Activated CD4-positive, alpha-beta T cell treated with anti-CD3 and anti-CD28 coated beads for 1 hour (primary cell): ENCODE results near the gene RHPN2.

Experiments used
- DNase-seq: peaks from one replicate; pipeline ENCODE4 v3.0.0-alpha.2; 2020

RHPN2 gene

GRCh38 chr19:33064792-33065550, at the start of gene RHPN2:
Gene RHPN2 (minus strand): TSS chr19:33064888. CDS start chr19:33064852, 36 bp downstream.
- peak; percentile 14 for DNase-seq

GRCh38 chr19:33114312-33114711, 49.6 kb upstream of the RHPN2 start:
- no peak for DNase-seq

- DNase-seq, result no peak
Observed at GRCh38 chr19:33111587-33111986, 46.9 kb upstream of the RHPN2 start.

GRCh38 chr19:33110137-33110910, 45.6 kb upstream of the RHPN2 start:
- DNase-seq, result no peak

- DNase-seq, result no peak
Observed at GRCh38 chr19:33108161-33108560, 43.5 kb upstream of the RHPN2 start.

- no peak for DNase-seq
Observed at GRCh38 chr19:33102893-33103292, 38.2 kb upstream of the RHPN2 start.

GRCh38 chr19:33100894-33101644, 36.4 kb upstream of the RHPN2 start:
- DNase-seq, result no peak

- no peak for DNase-seq
Observed at GRCh38 chr19:33098055-33098534, 33.4 kb upstream of the RHPN2 start.

GRCh38 chr19:33096005-33096404, 31.3 kb upstream of the RHPN2 start:
- no peak for DNase-seq

GRCh38 chr19:33094436-33095067, 29.9 kb upstream of the RHPN2 start:
- no peak for DNase-seq

GRCh38 chr19:33093420-33094210, 28.9 kb upstream of the RHPN2 start:
- DNase-seq, result no peak

- DNase-seq, result no peak
Observed at GRCh38 chr19:33090179-33090578, 25.5 kb upstream of the RHPN2 start.

- no peak for DNase-seq
Observed at GRCh38 chr19:33089010-33089409, 24.3 kb upstream of the RHPN2 start.

- DNase-seq, result no peak
Observed at GRCh38 chr19:33086955-33087354, 22.3 kb upstream of the RHPN2 start.

GRCh38 chr19:33085570-33086128, 21.0 kb upstream of the RHPN2 start:
- DNase-seq, result no peak

- DNase-seq, result peak; percentile 71
Observed at GRCh38 chr19:33080761-33081681, 16.3 kb upstream of the RHPN2 start, which contains the start of gene GPATCH1. Gene GPATCH1 (plus strand): TSS chr19:33081181. CDS start chr19:33081194, 13 bp downstream.

- no peak for DNase-seq
Observed at GRCh38 chr19:33075519-33075918, 10.8 kb upstream of the RHPN2 start.

- DNase-seq, result no peak
Observed at GRCh38 chr19:33071887-33072286, 7.2 kb upstream of the RHPN2 start.

- DNase-seq, result no peak
Observed at GRCh38 chr19:33067121-33067520, 2.4 kb upstream of the RHPN2 start.

GRCh38 chr19:33066543-33066942, 1.9 kb upstream of the RHPN2 start:
- no peak for DNase-seq

- DNase-seq, result no peak
Observed at GRCh38 chr19:33064458-33064791, 263 bp downstream of the RHPN2 start.
